Transverse colon (tissue), 3 donors: ENCODE data around the gene ACP3.

ENCODE experiments used
- CTCF ChIP-seq, 5 experiments: fragments of 200-600 bp in 3 of 5; fragments of 450-650 bp in 2 of 5; sonication (generic) in 3 of 5; IDR thresholded peaks; 1 replicate in 2 of 5; 2 replicates in 3 of 5; pipeline ENCODE4 v1.5.1; 2016 to 2017; ENCODE audit warnings: antibody characterized with exemption in 5 of 5, inconsistent platforms in 3 of 5, mild to moderate bottlenecking in 2 of 5, moderate library complexity in 1 of 5
- POLR2A ChIP-seq: fragments of 450-650 bp; IDR thresholded peaks from one replicate; pipeline ENCODE4 v1.6.1; 2016; ENCODE audit warnings: antibody characterized with exemption, mild to moderate bottlenecking, moderate library complexity

GRCh38 chr3:132332508-132332907 is 15.3 kb downstream of the ACP3 start:
- TF ChIP-seq POLR2A: no peak
- TF ChIP-seq CTCF (IDR thresholded peaks at IDR 0.05): no peak
